ENCODE results near the gene SLC38A2. TPM values are rescaled to one million over a fixed set of nuclear protein-coding genes. Genes with fewer than 3 reads are reported as not detected.

The SLC38A2 gene
- total RNA-seq (ENCODE audit: low replicate concordance): 259 and 348 TPM in 2 replicates

DNA sequence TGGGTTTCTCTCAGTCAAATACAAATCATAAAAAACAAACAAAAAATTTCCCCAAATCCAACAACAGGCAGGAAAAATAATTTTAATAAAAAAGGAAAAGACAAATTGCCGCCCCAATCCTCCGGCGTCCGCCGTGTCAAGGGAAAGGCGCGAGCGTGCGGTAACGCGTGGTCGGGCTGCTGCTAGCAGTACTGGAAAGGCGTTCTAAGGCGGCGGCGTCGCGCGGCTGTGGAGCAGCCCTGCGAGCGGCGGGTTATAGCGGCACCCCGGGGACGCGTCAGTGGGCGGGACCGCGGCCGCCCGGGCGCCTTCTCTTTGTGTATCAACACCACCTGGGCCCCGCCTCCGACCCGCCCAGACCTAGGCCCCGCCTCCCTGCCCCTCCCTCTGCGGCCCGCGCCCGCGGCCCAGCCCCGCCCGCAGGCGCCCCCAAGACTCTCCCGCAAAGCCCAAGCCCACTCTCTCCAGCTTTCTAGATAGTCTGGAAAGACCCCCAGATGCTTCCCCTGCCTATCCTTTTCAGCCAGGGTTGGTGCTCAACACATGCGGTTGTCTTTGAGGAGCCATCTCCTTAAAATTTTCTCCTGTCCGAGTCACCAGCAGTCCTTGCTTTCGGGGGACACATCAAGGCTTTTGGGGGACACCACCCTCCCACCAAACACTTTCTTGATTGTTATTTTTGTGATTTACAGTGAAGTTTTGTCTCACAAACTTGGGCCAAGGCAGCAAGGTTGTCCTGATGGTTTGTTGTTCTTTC lies at the start of gene SLC38A2:
SLC38A2 (minus strand) TSS at position 230 of the 757 bp plus-strand sequence. CDS start 1,480 bp downstream, outside the sequence.
- peaks cover 16% of the 10 kb centered on the region for H3K27me3 Mint-ChIP-seq (ENCODE audit: insufficient read depth, low read depth)
- peaks cover 13% of the 10 kb centered on the region for H3K36me3 Mint-ChIP-seq
- H3F3A ChIP-seq (ENCODE audit: low read depth): peaks cover 49% of the 10 kb centered on the region
- peak; percentile 95 for DNase-seq (ENCODE audit: low spot score)
- H3K4me1 ChIP-seq: peaks cover 37% of the 10 kb centered on the region
- H3K4me3 ChIP-seq: peak within 1 kb of the TSS; percentile 76
- TF ChIP-seq EZH2phosphoT487 (IDR thresholded peaks at IDR 0.05): no peak
- TF ChIP-seq, protein P1, sequence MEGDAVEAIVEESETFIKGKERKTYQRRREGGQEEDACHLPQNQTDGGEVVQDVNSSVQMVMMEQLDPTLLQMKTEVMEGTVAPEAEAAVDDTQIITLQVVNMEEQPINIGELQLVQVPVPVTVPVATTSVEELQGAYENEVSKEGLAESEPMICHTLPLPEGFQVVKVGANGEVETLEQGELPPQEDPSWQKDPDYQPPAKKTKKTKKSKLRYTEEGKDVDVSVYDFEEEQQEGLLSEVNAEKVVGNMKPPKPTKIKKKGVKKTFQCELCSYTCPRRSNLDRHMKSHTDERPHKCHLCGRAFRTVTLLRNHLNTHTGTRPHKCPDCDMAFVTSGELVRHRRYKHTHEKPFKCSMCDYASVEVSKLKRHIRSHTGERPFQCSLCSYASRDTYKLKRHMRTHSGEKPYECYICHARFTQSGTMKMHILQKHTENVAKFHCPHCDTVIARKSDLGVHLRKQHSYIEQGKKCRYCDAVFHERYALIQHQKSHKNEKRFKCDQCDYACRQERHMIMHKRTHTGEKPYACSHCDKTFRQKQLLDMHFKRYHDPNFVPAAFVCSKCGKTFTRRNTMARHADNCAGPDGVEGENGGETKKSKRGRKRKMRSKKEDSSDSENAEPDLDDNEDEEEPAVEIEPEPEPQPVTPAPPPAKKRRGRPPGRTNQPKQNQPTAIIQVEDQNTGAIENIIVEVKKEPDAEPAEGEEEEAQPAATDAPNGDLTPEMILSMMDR (IDR thresholded peaks at IDR 0.05): no peak
- TF ChIP-seq EZH2 (IDR thresholded peaks at IDR 0.05): no peak
- no peaks in the 10 kb centered on the region for H3K9me3 ChIP-seq (ENCODE audit: low read depth)
- H3K4me1 Mint-ChIP-seq: peaks cover 39% of the 10 kb centered on the region
- peaks cover 27% of the 10 kb centered on the region for H3K36me3 ChIP-seq
- peak within 1 kb of the TSS; percentile 67 for H3K9ac ChIP-seq
- peak within 1 kb of the TSS; percentile 96 for H3K4me3 Mint-ChIP-seq
- H3K4me2 ChIP-seq: peak within 1 kb of the TSS; percentile 96
- no peaks in the 10 kb centered on the region for H3K9me3 Mint-ChIP-seq
- peak within 1 kb of the TSS; percentile 98 for H3K27ac Mint-ChIP-seq
- peak within 1 kb of the TSS; percentile 83 for H2AFZ ChIP-seq (replicated peaks)
- H4K20me1 ChIP-seq (ENCODE audit: low read depth): peaks cover 35% of the 10 kb centered on the region
- peaks cover 9% of the 10 kb centered on the region for H3K27me3 ChIP-seq
- H3K79me2 ChIP-seq (ENCODE audit: low read depth): peaks cover 49% of the 10 kb centered on the region
- H3K27ac ChIP-seq: peak within 1 kb of the TSS; percentile 90

DNA sequence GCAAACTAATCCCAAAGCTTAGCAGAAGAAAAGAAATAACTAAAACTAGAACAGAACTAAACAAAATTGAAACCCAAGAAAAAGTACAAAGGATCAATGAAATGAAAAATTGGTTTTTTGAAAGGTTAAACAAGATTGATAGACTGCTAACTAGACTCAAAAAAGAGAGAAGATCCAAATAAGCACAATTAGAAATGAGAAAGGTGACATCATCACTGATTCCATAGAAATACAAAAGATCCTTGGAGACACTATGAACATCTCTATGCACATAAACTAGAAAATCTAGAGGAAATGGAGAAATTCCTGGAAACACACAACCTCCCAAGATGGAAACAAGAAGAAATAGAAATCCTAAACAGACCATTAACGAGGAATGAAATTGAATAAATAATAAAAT lies 47.1 kb upstream of the SLC38A2 start:
- no peak for DNase-seq (ENCODE audit: low spot score)
- H3F3A ChIP-seq (ENCODE audit: low read depth): no peaks in the 10 kb centered on the region
- Mint-ChIP-seq H3K4me3 (no peak overlapping the region), H3K36me3 (no peaks in the 10 kb centered on the region), H3K27ac (no peak overlapping the region), H3K27me3 (ENCODE audit: insufficient read depth, low read depth) (peaks cover 3% of the 10 kb centered on the region), H3K4me1 (no peaks in the 10 kb centered on the region), H3K9me3 (peaks cover 13% of the 10 kb centered on the region)
- H3K79me2 ChIP-seq (ENCODE audit: low read depth): no peaks in the 10 kb centered on the region
- no peak overlapping the region for H2AFZ ChIP-seq (replicated peaks)
- H3K36me3 ChIP-seq: no peaks in the 10 kb centered on the region
- H3K27me3 ChIP-seq: no peaks in the 10 kb centered on the region
- no peaks in the 10 kb centered on the region for H3K9me3 ChIP-seq (ENCODE audit: low read depth)
- no peak overlapping the region for H3K9ac ChIP-seq
- H3K4me1 ChIP-seq: no peaks in the 10 kb centered on the region
- H3K27ac ChIP-seq: no peak overlapping the region
- no peaks in the 10 kb centered on the region for H4K20me1 ChIP-seq (ENCODE audit: low read depth)
- H3K4me2 ChIP-seq: no peak overlapping the region
- H3K4me3 ChIP-seq: no peak overlapping the region
- TF ChIP-seq EZH2 (IDR thresholded peaks at IDR 0.05): no peak
- TF ChIP-seq, protein P1 (IDR thresholded peaks at IDR 0.05): no peak
- TF ChIP-seq EZH2phosphoT487 (IDR thresholded peaks at IDR 0.05): no peak

DNA sequence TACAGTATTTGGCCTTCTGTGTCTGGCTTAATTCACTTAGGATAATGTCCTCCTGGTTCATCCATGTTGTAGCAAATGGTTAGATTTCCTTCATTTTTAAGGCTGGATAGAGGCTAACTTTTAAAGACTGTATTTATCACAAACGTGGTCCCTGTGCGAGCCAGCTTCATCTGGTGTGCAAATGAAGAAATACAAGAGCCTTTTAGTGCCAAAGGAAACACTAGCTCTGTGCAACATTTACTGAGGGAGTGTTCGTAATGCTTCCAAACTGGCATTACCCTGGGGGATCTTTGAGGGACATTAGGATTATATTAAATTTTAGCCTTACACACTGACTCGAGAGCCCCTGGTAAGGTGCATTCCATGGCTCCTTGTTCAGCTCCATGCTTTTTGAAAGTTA lies 43.0 kb upstream of the SLC38A2 start:
- TF ChIP-seq EZH2phosphoT487 (IDR thresholded peaks at IDR 0.05) (no peak), EZH2 (IDR thresholded peaks at IDR 0.05) (no peak)
- TF ChIP-seq, protein P1 (IDR thresholded peaks at IDR 0.05): no peak
- no peaks in the 10 kb centered on the region for H3K79me2 ChIP-seq (ENCODE audit: low read depth)
- no peaks in the 10 kb centered on the region for H3K4me1 Mint-ChIP-seq
- peaks cover 3% of the 10 kb centered on the region for H3K27me3 Mint-ChIP-seq (ENCODE audit: insufficient read depth, low read depth)
- H3K27me3 ChIP-seq: no peaks in the 10 kb centered on the region
- no peaks in the 10 kb centered on the region for H3K4me1 ChIP-seq
- H3F3A ChIP-seq (ENCODE audit: low read depth): no peaks in the 10 kb centered on the region
- no peaks in the 10 kb centered on the region for H3K36me3 Mint-ChIP-seq
- no peak overlapping the region for H3K4me3 ChIP-seq
- H2AFZ ChIP-seq (replicated peaks): no peak overlapping the region
- H3K9me3 Mint-ChIP-seq: peaks cover 7% of the 10 kb centered on the region
- no peak overlapping the region for H3K27ac ChIP-seq
- no peaks in the 10 kb centered on the region for H3K36me3 ChIP-seq
- no peak overlapping the region for H3K27ac Mint-ChIP-seq
- no peak overlapping the region for H3K4me2 ChIP-seq
- no peaks in the 10 kb centered on the region for H4K20me1 ChIP-seq (ENCODE audit: low read depth)
- H3K9ac ChIP-seq: no peak overlapping the region
- H3K9me3 ChIP-seq (ENCODE audit: low read depth): no peaks in the 10 kb centered on the region
- no peak overlapping the region for H3K4me3 Mint-ChIP-seq
- DNase-seq (ENCODE audit: low spot score): no peak

Measured in neural progenitor cell (in vitro differentiated cells).